Keratinocyte (primary cell): Measurements from ENCODE around the gene ELP4. TPM values are rescaled to one million over a fixed set of nuclear protein-coding genes. Genes with fewer than 3 reads are reported as not detected.

Experiments
- DNase-seq: peaks from one replicate; pipeline ENCODE4 v3.0.0-alpha.2; 2011; ENCODE audit warnings: low read depth, missing footprints, low spot score
- FAIRE-seq: peaks from 2 replicates; lab custom pipeline; 2011; peaks lifted over from hg19 to GRCh38; lab: Jason Lieb, UNC
- H2AFZ ChIP-seq: 2 replicates; pipeline ENCODE4 v1.6.0; 2012; ENCODE audit warnings: low read length, control low read depth, inconsistent platforms; ENCODE audit not compliant: control insufficient read depth
- H3K27ac ChIP-seq: 2 replicates; pipeline ENCODE4 v1.5.1; 2011; ENCODE audit warnings: low read length; ENCODE audit not compliant: control insufficient read depth, insufficient read depth
- H3K27me3 ChIP-seq: 3 replicates; pipeline ENCODE4 v1.6.0; 2011; ENCODE audit warnings: low read length; ENCODE audit not compliant: control insufficient read depth, insufficient read depth; ENCODE audit errors: extremely low read depth
- H3K36me3 ChIP-seq, 2 experiments: 2 replicates in 1 of 2; 3 replicates in 1 of 2; pipeline ENCODE4 v1.5.1; 2011; ENCODE audit warnings: low read length in 2 of 2, mild to moderate bottlenecking in 1 of 2; ENCODE audit not compliant: control insufficient read depth in 2 of 2, insufficient read depth in 2 of 2; ENCODE audit errors: extremely low read depth in 1 of 2
- H3K4me1 ChIP-seq: 3 replicates; pipeline ENCODE4 v1.5.1; 2011; ENCODE audit warnings: low read length; ENCODE audit not compliant: control insufficient read depth, insufficient read depth; ENCODE audit errors: extremely low read depth
- H3K4me2 ChIP-seq: 3 replicates; pipeline ENCODE4 v1.6.0; 2011; ENCODE audit warnings: low read depth, low read length; ENCODE audit not compliant: control insufficient read depth, insufficient read depth; ENCODE audit errors: extremely low read depth
- H3K4me3 ChIP-seq, 3 experiments: fragments of 200-600 bp in 1 of 3; sonication (generic) in 1 of 3; 2 replicates in 2 of 3; 3 replicates in 1 of 3; pipeline ENCODE4 v1.5.1; 2011 to 2016; ENCODE audit warnings: low read length in 3 of 3, mild to moderate bottlenecking in 3 of 3, control low read depth in 2 of 3, inconsistent platforms in 1 of 3, low read depth in 1 of 3, mixed read lengths in 1 of 3, mixed run types in 1 of 3, moderate library complexity in 1 of 3; ENCODE audit not compliant: control insufficient read depth in 2 of 3, insufficient read depth in 2 of 3; ENCODE audit errors: extremely low read depth in 1 of 3
- H3K79me2 ChIP-seq: 2 replicates; pipeline ENCODE4 v1.6.0; 2012; ENCODE audit warnings: low read length; ENCODE audit not compliant: control insufficient read depth, insufficient read depth
- H3K9ac ChIP-seq: 3 replicates; pipeline ENCODE4 v1.6.0; 2011; ENCODE audit warnings: low read length; ENCODE audit not compliant: control insufficient read depth, insufficient read depth; ENCODE audit errors: extremely low read depth
- H3K9me1 ChIP-seq: 3 replicates; pipeline ENCODE4 v1.6.0; 2011; ENCODE audit warnings: low read length; ENCODE audit not compliant: control insufficient read depth, insufficient read depth; ENCODE audit errors: extremely low read depth
- H3K9me3 ChIP-seq: 2 replicates; pipeline ENCODE4 v1.5.1; 2012; ENCODE audit warnings: low read depth, low read length; ENCODE audit not compliant: control insufficient read depth
- H4K20me1 ChIP-seq: 3 replicates; pipeline ENCODE4 v1.6.0; 2011; ENCODE audit warnings: low read length; ENCODE audit not compliant: control insufficient read depth, insufficient read depth; ENCODE audit errors: extremely low read depth
- CTCF ChIP-seq, 3 experiments: IDR thresholded peaks in 1 of 3; conservative IDR thresholded peaks in 1 of 3; optimal IDR thresholded peaks in 1 of 3; 2 replicates in 2 of 3; 3 replicates in 1 of 3; pipeline versions ENCODE3 to v1.5.1; 2011; ENCODE audit warnings: low read length in 3 of 3, mild to moderate bottlenecking in 3 of 3, moderate library complexity in 2 of 3, control low read depth in 1 of 3, inconsistent platforms in 1 of 3; ENCODE audit not compliant: insufficient read depth in 2 of 3; ENCODE audit errors: extremely low read depth in 1 of 3
- EZH2 ChIP-seq: IDR thresholded peaks from one replicate; pipeline ENCODE4 v1.6.1; 2012; ENCODE audit warnings: inconsistent platforms, mild to moderate bottlenecking, low read length, moderate library complexity
- dilution Hi-C: fragments of 300-500 bp; cut with MboI; formaldehyde crosslinking; loops from one replicate; pipeline ENCODE4 v1.7.0; 2020; ENCODE audit warnings: low sequenced_read_pairs; ENCODE audit not compliant: extremely low pct_ligation_motif_present
- polyA plus RNA-seq, 5 experiments: library from polyadenylated mRNA; depleted of rRNA in 3 of 5; stranded (reverse) in 3 of 5; stranded (forward) in 1 of 5; unstranded in 1 of 5; fragments of >200 nt; gene quantifications; 1 replicate in 1 of 5; 2 replicates in 3 of 5; 3 replicates in 1 of 5; pipeline versions ENCODE4 v1.2.1 to v1.2.3, GENCODE V29; 2011 to 2012; ENCODE audit warnings: missing spikeins in 2 of 5, low read depth in 1 of 5, low replicate concordance in 1 of 5

Gene ELP4
- polyA plus RNA-seq, 1 donor (not counting 4 experiments of a cell fraction or from before 2014, with no cell fraction given): 29.6 TPM

GRCh38 chr11:31809541-31809856 is 299.9 kb downstream of the ELP4 start:
- no peak overlapping the region for H3K9ac ChIP-seq
- FAIRE-seq: no peak
- no peaks in the 10 kb centered on the region for H3K9me3 ChIP-seq
- H3K4me2 ChIP-seq: peak overlapping the region; percentile 72
- H3K36me3 ChIP-seq: no peaks in the 10 kb centered on the region
- peaks cover 3% of the 10 kb centered on the region for H4K20me1 ChIP-seq
- H3K27me3 ChIP-seq: peaks cover 100% of the 10 kb centered on the region
- no peak for DNase-seq
- H3K9me1 ChIP-seq: no peaks in the 10 kb centered on the region
- no peak overlapping the region for H3K27ac ChIP-seq
- H3K4me3 ChIP-seq: peak overlapping the region in 1 of 3 experiments; percentile 55
- no peaks in the 10 kb centered on the region for H3K79me2 ChIP-seq
- TF ChIP-seq EZH2 (no peak), CTCF (optimal IDR thresholded peaks at IDR 0.05 in 1 of 3, IDR thresholded peaks at IDR 0.05 in 1 of 3, conservative IDR thresholded peaks at IDR 0.05 in 1 of 3; ENCODE audit: extremely low read depth in 1 of 3, insufficient read depth in 2 of 3, low read length in 3 of 3) (no peak)
- dilution Hi-C loops: no loop called here
- H3K4me1 ChIP-seq: peaks cover 24% of the 10 kb centered on the region
- H2AFZ ChIP-seq: no peak overlapping the region

GRCh38 chr11:31809857-31810778 is 300.6 kb downstream of the ELP4 start:
- dilution Hi-C loops: no loop called here
- H3K9me3 ChIP-seq: no peaks in the 10 kb centered on the region
- H3K4me1 ChIP-seq: peaks cover 25% of the 10 kb centered on the region
- H3K79me2 ChIP-seq: no peaks in the 10 kb centered on the region
- no peak overlapping the region for H3K9ac ChIP-seq
- FAIRE-seq: no peak
- H3K4me2 ChIP-seq: peak overlapping the region; percentile 72
- peaks cover 100% of the 10 kb centered on the region for H3K27me3 ChIP-seq
- H3K4me3 ChIP-seq: peak overlapping the region; percentile 31 to 59 (median 55)
- peaks cover 4% of the 10 kb centered on the region for H4K20me1 ChIP-seq
- H3K27ac ChIP-seq: no peak overlapping the region
- peak overlapping the region; percentile 44 for H2AFZ ChIP-seq
- no peak for DNase-seq
- no peak for TF ChIP-seq CTCF (optimal IDR thresholded peaks at IDR 0.05 in 1 of 3, IDR thresholded peaks at IDR 0.05 in 1 of 3, conservative IDR thresholded peaks at IDR 0.05 in 1 of 3; ENCODE audit: extremely low read depth in 1 of 3, insufficient read depth in 2 of 3, low read length in 3 of 3)
- peak; percentile 74 for TF ChIP-seq EZH2
- no peaks in the 10 kb centered on the region for H3K36me3 ChIP-seq
- no peaks in the 10 kb centered on the region for H3K9me1 ChIP-seq
